HEK293T (cell line): ENCODE data around the gene DENND2D.

ENCODE experiments used
- FOXA1 ChIP-seq: fragments of 450-650 bp; IDR thresholded peaks from 2 replicates; pipeline ENCODE4 v1.6.1; 2016; ENCODE audit warnings: mild to moderate bottlenecking
- HDGF ChIP-seq: fragments of 450-650 bp; IDR thresholded peaks from 2 replicates; pipeline ENCODE4 v1.6.1; 2017; ENCODE audit warnings: antibody characterized with exemption, borderline replicate concordance
- LEF1 ChIP-seq: fragments of 450-650 bp; IDR thresholded peaks from 2 replicates; pipeline ENCODE4 v1.6.1; 2017; ENCODE audit warnings: mild to moderate bottlenecking, borderline replicate concordance
- ZNF384 ChIP-seq: fragments of 450-650 bp; IDR thresholded peaks from 2 replicates; pipeline ENCODE4 v1.6.1; 2016

DNA sequence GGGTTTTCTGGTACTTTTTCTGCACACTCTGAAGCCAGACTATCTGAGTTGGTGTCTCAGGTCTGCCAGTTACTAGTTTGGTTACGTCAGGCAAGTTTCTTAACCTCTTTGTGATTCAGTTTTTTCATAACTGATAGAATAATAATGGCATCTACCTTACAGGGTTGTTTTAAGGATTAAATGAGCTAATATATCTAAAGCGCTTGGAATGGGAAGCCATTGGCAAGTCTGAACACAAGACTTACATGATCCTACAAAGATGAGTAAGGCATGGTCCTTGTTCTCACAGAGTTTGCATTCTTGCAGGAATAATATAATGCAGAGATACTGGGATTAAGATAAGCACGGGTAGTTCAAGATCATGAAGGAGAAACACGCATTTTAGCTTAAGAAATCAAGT lies 9.2 kb upstream of the DENND2D start:
- TF ChIP-seq FOXA1 (no peak), LEF1 (no peak), ZNF384 (no peak), HDGF (no peak)
